OCI-LY7 (cell line): ENCODE results near the gene OR2V2. TPM values are rescaled to one million over a fixed set of nuclear protein-coding genes. Genes with fewer than 3 reads are reported as not detected.
"Not testable (repeated sequence)": the region's sequence is repeated elsewhere in the genome, so short reads cannot be mapped to it uniquely, and the experiment has no call there.

Experiments used
- BruUV-seq: library from RNA; stranded (reverse); fragments of 400-500 nt; replicated peaks from 2 replicates; lab custom pipeline; 2021; lab: Mats Ljungman, UMichigan
- CTCF ChIA-PET: fragments of 300-600 bp; sonication (Branson Sonifier 250); formaldehyde crosslinking; loops from one replicate; lab custom pipeline; 2022; ENCODE audit warnings: antibody characterized with exemption; ENCODE audit not compliant: unreplicated experiment; lab: Charles Lee
- POLR2A ChIA-PET: fragments of 300-600 bp; sonication (Branson Sonifier 250); formaldehyde crosslinking; loops from one replicate; lab custom pipeline; 2022; ENCODE audit warnings: antibody characterized with exemption; lab: Charles Lee
- DNase-seq: peaks from one replicate; pipeline ENCODE4 v3.0.0-alpha.2; 2015; ENCODE audit warnings: low spot score
- H2AFZ ChIP-seq: fragments of 200-600 bp; sonication (generic), shearing (Covaris generic); 2 replicates; pipeline ENCODE4 v1.6.1; 2014; ENCODE audit warnings: mild to moderate bottlenecking, antibody characterized with exemption, low read length, moderate library complexity
- H3K27ac ChIP-seq: fragments of 200-600 bp; sonication (generic); 2 replicates; pipeline ENCODE4 v1.5.1; 2014; ENCODE audit warnings: mixed run types, low read depth, mild to moderate bottlenecking, moderate library complexity, low read length, inconsistent platforms; ENCODE audit not compliant: poor library complexity, severe bottlenecking
- H3K36me3 ChIP-seq: fragments of 200-600 bp; sonication (generic); 2 replicates; pipeline ENCODE4 v1.6.1; 2014; ENCODE audit warnings: mild to moderate bottlenecking, antibody characterized with exemption, low read length, moderate library complexity, mixed read lengths; ENCODE audit not compliant: insufficient read depth
- H3K4me1 ChIP-seq: fragments of 200-600 bp; sonication (generic); 2 replicates; pipeline ENCODE4 v1.5.1; 2014; ENCODE audit warnings: mild to moderate bottlenecking, low read length; ENCODE audit not compliant: insufficient read depth, poor library complexity, severe bottlenecking
- H3K4me2 ChIP-seq: fragments of 200-600 bp; sonication (generic); 2 replicates; pipeline ENCODE4 v1.6.1; 2014; ENCODE audit warnings: mild to moderate bottlenecking, low read length
- H3K4me3 ChIP-seq: fragments of 200-600 bp; sonication (generic); 2 replicates; pipeline ENCODE4 v1.5.1; 2014; ENCODE audit warnings: mild to moderate bottlenecking, low read depth, low read length; ENCODE audit not compliant: poor library complexity, severe bottlenecking
- H3K79me2 ChIP-seq: fragments of 200-600 bp; sonication (generic); 2 replicates; pipeline ENCODE4 v1.6.1; 2016; ENCODE audit warnings: low read depth, mild to moderate bottlenecking, low read length, moderate library complexity, mixed read lengths; ENCODE audit not compliant: insufficient read depth
- H3K9me2 ChIP-seq: fragments of 200-600 bp; sonication (generic); 2 replicates; pipeline ENCODE4 v1.6.1; 2016; ENCODE audit warnings: mild to moderate bottlenecking, low read length, mixed read lengths; ENCODE audit not compliant: insufficient read depth
- H3K9me3 ChIP-seq: fragments of 200-600 bp; sonication (generic); 2 replicates; pipeline ENCODE4 v1.6.1; 2014; ENCODE audit warnings: mild to moderate bottlenecking, mixed run types, low read length, mixed read lengths
- H4K20me1 ChIP-seq: fragments of 200-600 bp; sonication (generic); 2 replicates; pipeline ENCODE4 v1.6.1; 2014; ENCODE audit warnings: mild to moderate bottlenecking, antibody characterized with exemption, low read length, moderate library complexity, mixed read lengths; ENCODE audit not compliant: insufficient read depth
- CTCF ChIP-seq: fragments of 200-600 bp; sonication (generic); conservative IDR thresholded peaks from 2 replicates; pipeline ENCODE4 v1.5.1; 2014; ENCODE audit warnings: mild to moderate bottlenecking, antibody characterized with exemption, low read length, moderate library complexity, mixed read lengths
- EZH2phosphoT487 ChIP-seq: fragments of 200-600 bp; sonication (generic); IDR thresholded peaks from 2 replicates; pipeline ENCODE4 v1.6.1; 2018; ENCODE audit warnings: low read depth, borderline replicate concordance, mild to moderate bottlenecking, mixed run types, antibody characterized with exemption, low read length, moderate library complexity, mixed read lengths
- intact Hi-C: fragments of 100-400 bp; cut with micrococcal nuclease; formaldehyde crosslinking; loops from one replicate; pipeline ENCODE4 v1.10.0; 2022; ENCODE audit not compliant: unreplicated experiment
- total RNA-seq, 2 experiments: library from RNA; depleted of rRNA in 1 of 2; stranded (reverse); fragments of >200 nt in 1 of 2; shearing (Covaris generic) in 1 of 2; gene quantifications; 2 replicates each; pipeline ENCODE4 v1.2.3, GENCODE V29; 2014 to 2022

The OR2V2 gene
- total RNA-seq, 2 experiments from 2014 or later, result 0.06 TPM; not detected in 1

GRCh38 chr5:181168595-181169118 is 21.3 kb downstream of the OR2V2 start:
- POLR2A ChIA-PET, result interaction anchor here (0.6 to 2.2 kb wide), 7 partner anchors 8 to 1310 kb away, joined by 3 to 10 read pairs (median 5); partner anchors contain the start of gene MRNIP
- H2AFZ ChIP-seq, result peak overlapping the region; percentile 62; the same call in 1 of the 2 replicates
- intact Hi-C loops, result no loop called here

GRCh38 chr5:181169459-181170236 is 22.3 kb downstream of the OR2V2 start:
- BruUV-seq, H3K27ac ChIP-seq, H3K36me3 ChIP-seq, CTCF ChIA-PET, H3K9me2 ChIP-seq, H3K9me3 ChIP-seq, H3K4me3 ChIP-seq, H2AFZ ChIP-seq, H4K20me1 ChIP-seq: not testable (repeated sequence)
- H3K4me2 ChIP-seq, result peak overlapping the region; percentile 93
- POLR2A ChIA-PET, result interaction anchor here (0.6 to 2.2 kb wide), 4 partner anchors 13 to 1311 kb away, joined by 3 to 5 read pairs (median 4); partner anchors contain the start of gene MRNIP
- intact Hi-C loops, result loop anchor here (5.0 kb wide), 2 partner anchors 352 to 367 kb away; partner anchors contain the start of gene MGAT1
- peak; percentile 73 for DNase-seq
- H3K79me2 ChIP-seq, result peaks cover 13% of the 10 kb centered on the region; the same call in 1 of the 2 replicates
- peaks cover 70% of the 10 kb centered on the region for H3K4me1 ChIP-seq

More at GRCh38 chr5:181168595-181169118, 21.3 kb downstream of the OR2V2 start:
- CTCF ChIA-PET, result interaction anchor here (1.0 kb wide), 1 partner anchor 16 kb away, joined by 3 read pairs; no protein-coding TSS in a partner anchor
- H3K36me3 ChIP-seq, result no peaks in the 10 kb centered on the region
- H3K4me3 ChIP-seq, result peak overlapping the region; percentile 56
- H4K20me1 ChIP-seq, result no peaks in the 10 kb centered on the region
- peaks cover 13% of the 10 kb centered on the region; the same call in 1 of the 2 replicates for H3K79me2 ChIP-seq
- no peaks in the 10 kb centered on the region for H3K9me3 ChIP-seq
- peak overlapping the region; percentile 59 for H3K4me2 ChIP-seq
- TF ChIP-seq EZH2phosphoT487 (no peak), CTCF (no peak)
- no TSS peak for BruUV-seq
- no peak for DNase-seq
- peaks cover 72% of the 10 kb centered on the region for H3K4me1 ChIP-seq
- no peaks in the 10 kb centered on the region for H3K9me2 ChIP-seq
- H3K27ac ChIP-seq, result no peak overlapping the region

GRCh38 chr5:181170237-181170825 is 22.9 kb downstream of the OR2V2 start:
- POLR2A ChIA-PET, result interaction anchor here (0.7 to 2.4 kb wide), 4 partner anchors 12 to 52 kb away, joined by 3 to 9 read pairs (median 4); no protein-coding TSS in a partner anchor
- Histone ChIP-seq H3K79me2 (peaks cover 13% of the 10 kb centered on the region; the same call in 1 of the 2 replicates), H3K9me3 (no peaks in the 10 kb centered on the region), H4K20me1 (no peaks in the 10 kb centered on the region), H3K27ac (no peak overlapping the region), H2AFZ (no peak overlapping the region), H3K4me3 (no peak overlapping the region), H3K36me3 (no peaks in the 10 kb centered on the region), H3K4me2 (peak overlapping the region; percentile 93), H3K4me1 (peaks cover 68% of the 10 kb centered on the region), H3K9me2 (no peaks in the 10 kb centered on the region)
- DNase-seq, result no peak
- BruUV-seq, result no TSS peak
- intact Hi-C loops, result loop anchor here (5.0 kb wide), 2 partner anchors 353 to 368 kb away; partner anchors contain the start of gene MGAT1
- CTCF ChIA-PET, result interaction anchor here (0.9 to 1.3 kb wide), 2 partner anchors 19 to 52 kb away, joined by 3 read pairs; no protein-coding TSS in a partner anchor
- TF ChIP-seq EZH2phosphoT487, result no peak
- no peak for TF ChIP-seq CTCF
